Upper lobe of left lung (tissue), 6 donors: ENCODE data around the gene TM4SF4. TPM values are rescaled to one million over a fixed set of nuclear protein-coding genes. Genes with fewer than 3 reads are reported as not detected.

Experiments
- ATAC-seq, 2 donors: fragments of 200-7000 bp; cut with Tn5 transposase; one replicate each; pipeline ENCODE4 v1.9.1; 2022; ENCODE audit warnings: mild to moderate bottlenecking in 2 of 2, moderate library complexity in 2 of 2; ENCODE audit not compliant: low FRiP score in 2 of 2
- DNase-seq, 2 donors: peaks; one replicate each; pipeline ENCODE4 v3.0.0-alpha.2; 2019 to 2020
- H3K27ac ChIP-seq, 4 donors: fragments of 200-600 bp; sonication (generic); one replicate each; pipeline ENCODE4 v1.5.1; 2016 to 2019
- H3K27me3 ChIP-seq, 4 donors: fragments of 200-600 bp; sonication (generic); one replicate each; pipeline ENCODE4 v1.5.1; 2017 to 2019
- H3K36me3 ChIP-seq, 4 donors: fragments of 200-600 bp; sonication (generic); one replicate each; pipeline ENCODE4 v1.5.1; 2016 to 2019
- H3K4me1 ChIP-seq, 4 donors: fragments of 200-600 bp; sonication (generic); one replicate each; pipeline ENCODE4 v1.5.1; 2018 to 2019
- H3K4me3 ChIP-seq, 4 donors: fragments of 200-600 bp; sonication (generic); one replicate each; pipeline ENCODE4 v1.5.1; 2017 to 2019; ENCODE audit warnings: mild to moderate bottlenecking in 2 of 4, moderate library complexity in 1 of 4
- H3K9me3 ChIP-seq, 4 donors: fragments of 200-600 bp; sonication (generic); one replicate each; pipeline ENCODE4 v1.5.1; 2018 to 2019
- EP300 ChIP-seq, 4 donors: sonication (generic); formaldehyde crosslinking; IDR thresholded peaks; one replicate each; pipeline ENCODE4 v1.5.1; 2017; ENCODE audit warnings: antibody characterized with exemption in 4 of 4, control low read depth in 2 of 4
- POLR2A ChIP-seq, 4 donors: fragments of 450-650 bp; IDR thresholded peaks; one replicate each; pipeline ENCODE4 v1.5.1; 2016 to 2017; ENCODE audit warnings: antibody characterized with exemption in 4 of 4, mild to moderate bottlenecking in 2 of 4
- POLR2AphosphoS5 ChIP-seq, 2 donors: sonication (generic); formaldehyde crosslinking; IDR thresholded peaks; one replicate each; pipeline ENCODE4 v1.5.1; 2017; ENCODE audit warnings: antibody characterized with exemption in 2 of 2
- WGBS, 2 donors: methylation state at CpG; one replicate each; pipeline ENCODE4 v1.1.5; 2017 to 2018; 5-methylcytosine and 5-hydroxymethylcytosine counted together
- total RNA-seq, 6 donors: library from RNA; depleted of rRNA in 4 of 6; stranded (reverse); fragments of >200 nt in 4 of 6; gene quantifications; one replicate each; pipeline versions ENCODE4 v1.1.0 to v1.2.1, GENCODE V29; 2016 to 2021
- TF ChIP-seq, protein P1 (sequence below), 6 experiments: fragments of 450-650 bp in 4 of 6; fragments of 200-600 bp in 2 of 6; sonication (generic) in 2 of 6; IDR thresholded peaks; one replicate each; pipeline ENCODE4 v1.5.1; 2016 to 2019; ENCODE audit warnings: antibody characterized with exemption in 6 of 6
- donor health status: DM: no; HTN: no; CAD: no; lungs with moderate emphysema.
- donor health status: DM: no; HTN: yes; CAD: no; lungs with severe emphysema.

TM4SF4 gene
- total RNA-seq, 6 donors from 2014 or later, result 1.8 to 2.5 (median 2.2) TPM; not detected in 2

DNA sequence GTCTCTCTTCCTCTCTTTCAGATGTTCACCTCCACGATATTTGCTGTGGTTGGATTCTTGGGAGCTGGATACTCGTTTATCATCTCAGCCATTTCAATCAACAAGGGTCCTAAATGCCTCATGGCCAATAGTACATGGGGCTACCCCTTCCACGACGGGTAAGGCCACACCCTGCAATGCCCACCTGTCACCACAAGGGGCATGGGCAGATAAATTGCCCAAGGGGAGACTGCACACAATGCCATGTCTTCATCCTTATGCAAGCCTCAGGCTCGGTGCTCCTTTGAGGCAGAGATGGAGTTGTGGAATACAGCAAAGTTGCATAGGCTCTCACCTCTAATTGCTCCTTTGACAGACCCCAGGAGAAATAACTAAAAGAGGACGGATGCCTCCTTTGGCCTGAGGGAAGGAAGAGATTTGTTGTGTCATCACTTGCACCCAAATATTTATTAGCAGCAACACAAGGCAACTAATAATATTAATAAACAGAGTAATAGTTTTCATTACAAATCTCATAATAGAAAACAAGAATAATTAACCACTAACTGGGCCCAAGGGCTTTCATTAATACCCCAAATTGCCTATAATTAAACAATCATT lies 13.2 kb downstream of the TM4SF4 start:
- no peak overlapping the region for H3K4me3 ChIP-seq
- no peaks in the 10 kb centered on the region for H3K27me3 ChIP-seq
- no peak overlapping the region for H3K27ac ChIP-seq
- H3K9me3 ChIP-seq, result no peaks in the 10 kb centered on the region
- WGBS, 2 donors, result 76 to 78% methylated on average over 6 of the region's 6 CpGs
- TF ChIP-seq, protein P1, sequence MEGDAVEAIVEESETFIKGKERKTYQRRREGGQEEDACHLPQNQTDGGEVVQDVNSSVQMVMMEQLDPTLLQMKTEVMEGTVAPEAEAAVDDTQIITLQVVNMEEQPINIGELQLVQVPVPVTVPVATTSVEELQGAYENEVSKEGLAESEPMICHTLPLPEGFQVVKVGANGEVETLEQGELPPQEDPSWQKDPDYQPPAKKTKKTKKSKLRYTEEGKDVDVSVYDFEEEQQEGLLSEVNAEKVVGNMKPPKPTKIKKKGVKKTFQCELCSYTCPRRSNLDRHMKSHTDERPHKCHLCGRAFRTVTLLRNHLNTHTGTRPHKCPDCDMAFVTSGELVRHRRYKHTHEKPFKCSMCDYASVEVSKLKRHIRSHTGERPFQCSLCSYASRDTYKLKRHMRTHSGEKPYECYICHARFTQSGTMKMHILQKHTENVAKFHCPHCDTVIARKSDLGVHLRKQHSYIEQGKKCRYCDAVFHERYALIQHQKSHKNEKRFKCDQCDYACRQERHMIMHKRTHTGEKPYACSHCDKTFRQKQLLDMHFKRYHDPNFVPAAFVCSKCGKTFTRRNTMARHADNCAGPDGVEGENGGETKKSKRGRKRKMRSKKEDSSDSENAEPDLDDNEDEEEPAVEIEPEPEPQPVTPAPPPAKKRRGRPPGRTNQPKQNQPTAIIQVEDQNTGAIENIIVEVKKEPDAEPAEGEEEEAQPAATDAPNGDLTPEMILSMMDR (IDR thresholded peaks at IDR 0.05), result peak in 4 of 6 experiments; percentile 24 to 41 (median 26)
- TF ChIP-seq POLR2A (IDR thresholded peaks at IDR 0.05), result no peak
- DNase-seq (no peak), ATAC-seq (no peak)
- no peaks in the 10 kb centered on the region for H3K36me3 ChIP-seq
- peaks cover 0 to 11% (median 5%) of the 10 kb centered on the region in 4 donors for H3K4me1 ChIP-seq

DNA sequence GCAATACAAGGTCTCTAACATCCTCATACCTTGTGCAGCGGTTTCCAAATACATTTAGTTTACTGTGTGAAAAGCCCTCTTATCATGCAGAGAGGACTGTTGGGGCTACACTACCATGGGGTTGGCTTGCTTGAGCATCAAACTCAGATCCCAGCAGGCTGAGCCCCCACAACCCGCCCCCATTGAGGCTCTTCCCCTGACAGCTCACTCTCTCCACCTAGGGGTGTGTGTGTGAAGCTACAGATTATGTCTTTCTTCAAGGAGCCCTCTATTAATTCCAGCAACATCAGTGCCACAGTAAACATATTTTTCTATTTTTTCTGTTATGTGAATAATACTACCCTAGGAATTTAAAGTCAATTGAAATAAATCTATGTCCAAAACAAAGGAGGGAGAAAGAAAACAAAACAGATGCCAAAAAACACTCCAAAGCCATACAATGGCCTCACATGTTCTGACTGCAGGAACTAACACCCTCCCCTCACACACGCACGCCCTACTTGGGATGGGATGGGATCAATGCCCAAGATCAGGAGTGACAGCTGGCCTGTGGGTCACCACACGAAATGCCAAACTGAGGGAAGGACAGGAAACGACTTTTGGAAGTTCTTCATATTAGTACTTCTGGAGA lies 14.7 kb downstream of the TM4SF4 start:
- Histone ChIP-seq H3K27me3 (no peaks in the 10 kb centered on the region), H3K4me1 (peaks cover 0 to 11% (median 5%) of the 10 kb centered on the region in 4 donors), H3K27ac (no peak overlapping the region), H3K9me3 (no peaks in the 10 kb centered on the region), H3K36me3 (no peaks in the 10 kb centered on the region), H3K4me3 (no peak overlapping the region)
- 53 to 57% methylated on average over 6 of the region's 6 CpGs for WGBS, 2 donors
- TF ChIP-seq, protein P1 (IDR thresholded peaks at IDR 0.05), result peak in 4 of 6 experiments; percentile 12 to 31 (median 22)
- TF ChIP-seq EP300 (IDR thresholded peaks at IDR 0.05), result no peak
- ATAC-seq (peak; percentile 44 to 46), DNase-seq (no peak)

DNA sequence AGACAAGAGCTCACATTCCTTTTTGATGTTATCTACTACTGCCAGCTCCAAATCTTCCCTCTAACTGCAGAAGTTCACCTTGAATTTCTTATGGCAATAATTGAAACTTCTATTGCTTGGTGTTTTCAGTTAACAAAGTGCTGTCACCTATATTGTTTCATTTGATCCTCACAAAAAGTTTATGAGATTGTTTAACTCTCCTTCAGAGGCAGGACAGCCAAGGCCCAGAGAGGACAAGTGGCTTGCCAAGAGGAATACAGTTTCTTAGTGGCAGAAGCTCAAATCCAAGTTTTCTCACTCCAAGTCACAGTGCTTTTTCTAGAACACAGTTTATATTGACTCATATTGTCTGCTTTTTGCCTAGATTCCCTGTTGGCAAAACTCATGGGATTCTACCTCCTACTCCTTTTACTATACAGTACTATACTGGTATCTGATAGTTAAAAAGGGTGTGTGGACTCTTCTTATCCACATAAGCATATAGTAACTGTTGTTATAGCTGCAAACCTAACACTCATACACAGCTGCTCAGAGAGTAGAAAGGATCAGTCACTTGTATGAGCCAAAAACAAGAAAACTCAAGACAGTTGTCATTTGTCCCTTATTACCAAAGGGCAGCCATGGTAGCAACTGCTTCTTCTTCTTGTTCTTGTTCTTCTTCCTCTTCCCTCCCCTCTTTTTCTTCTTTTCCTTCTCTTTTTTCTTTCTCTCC lies 15.9 kb downstream of the TM4SF4 start:
- H3K36me3 ChIP-seq, result no peaks in the 10 kb centered on the region
- no peak for DNase-seq
- ATAC-seq, result no peak
- H3K27ac ChIP-seq, result no peak overlapping the region
- peaks cover 0 to 8% (median 2%) of the 10 kb centered on the region in 4 donors for H3K4me1 ChIP-seq
- H3K27me3 ChIP-seq, result no peaks in the 10 kb centered on the region
- no peaks in the 10 kb centered on the region for H3K9me3 ChIP-seq
- TF ChIP-seq EP300 (IDR thresholded peaks at IDR 0.05), result no peak
- TF ChIP-seq, protein P1 (IDR thresholded peaks at IDR 0.05), result no peak
- no peak for TF ChIP-seq POLR2AphosphoS5 (IDR thresholded peaks at IDR 0.05)
- no peak for TF ChIP-seq POLR2A (IDR thresholded peaks at IDR 0.05)
- H3K4me3 ChIP-seq, result no peak overlapping the region

DNA sequence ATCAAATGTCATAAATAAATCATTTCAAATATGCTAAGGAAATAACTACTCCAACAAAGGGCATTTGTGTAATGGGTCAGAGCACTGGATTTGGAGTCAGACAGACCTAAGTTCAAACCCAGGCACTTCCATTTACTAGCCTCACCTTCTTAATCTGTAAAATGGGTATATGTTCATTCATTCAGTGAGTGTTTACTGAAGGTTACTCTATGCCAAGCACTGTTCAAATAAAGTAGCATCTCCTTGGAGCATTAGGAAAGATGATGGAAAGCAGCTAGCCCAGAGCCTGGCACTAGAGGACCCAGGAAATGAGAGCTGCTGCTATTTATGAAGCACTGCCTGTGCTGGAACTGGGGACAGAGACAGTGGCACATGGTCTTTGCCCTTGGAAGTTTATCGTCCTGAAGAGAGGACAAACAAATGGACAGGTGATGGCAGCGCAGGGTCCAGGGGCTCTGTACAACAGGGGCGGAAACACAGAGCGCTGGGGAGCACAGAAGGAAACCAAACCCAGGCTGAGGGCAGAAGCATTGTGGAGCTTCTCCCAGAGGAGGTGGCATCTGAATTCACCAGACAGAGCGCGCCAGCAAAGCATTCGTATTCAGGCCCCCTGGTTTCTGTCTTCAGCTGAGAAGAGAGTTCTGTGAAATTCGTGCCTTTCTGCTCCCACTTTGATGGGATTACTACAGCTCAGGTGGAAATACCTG lies 19.0 kb downstream of the TM4SF4 start:
- no peaks in the 10 kb centered on the region for H3K36me3 ChIP-seq
- peaks cover 0 to 6% (median 1%) of the 10 kb centered on the region in 4 donors for H3K4me1 ChIP-seq
- WGBS, 2 donors, result 85 to 90% methylated on average over 8 of the region's 8 CpGs
- H3K4me3 ChIP-seq, result no peak overlapping the region
- TF ChIP-seq POLR2A (IDR thresholded peaks at IDR 0.05) (no peak), POLR2AphosphoS5 (IDR thresholded peaks at IDR 0.05) (no peak), EP300 (IDR thresholded peaks at IDR 0.05) (no peak)
- TF ChIP-seq, protein P1 (IDR thresholded peaks at IDR 0.05), result no peak
- ATAC-seq, result no peak
- no peak overlapping the region for H3K27ac ChIP-seq
- H3K27me3 ChIP-seq, result no peaks in the 10 kb centered on the region
- DNase-seq, result no peak
- H3K9me3 ChIP-seq, result no peaks in the 10 kb centered on the region
